WTC11 (cell line): ENCODE data around the gene NCF2. TPM values are rescaled to one million over a fixed set of nuclear protein-coding genes. Genes with fewer than 3 reads are reported as not detected.

Source experiments
- ATAC-seq: fragments of 200-7000 bp; cut with Tn5 transposase; 2 replicates; pipeline ENCODE4 v1.10.0; 2021; ENCODE audit warnings: mild to moderate bottlenecking, moderate library complexity
- CTCF ChIA-PET: fragments of 300-600 bp; sonication (Branson Sonifier 250); formaldehyde crosslinking; loops from one replicate; lab custom pipeline; 2021; ENCODE audit warnings: antibody characterized with exemption; lab: Charles Lee
- POLR2A ChIA-PET: fragments of 350-600 bp; sonication (Branson Sonifier 250); formaldehyde crosslinking; loops from one replicate; lab custom pipeline; 2021; ENCODE audit warnings: antibody characterized with exemption; lab: Charles Lee
- DNase-seq: peaks from one replicate; pipeline ENCODE4 v3.0.0; 2021; ENCODE audit warnings: low spot score
- H3K27ac Mint-ChIP-seq: 2 replicates; pipeline ENCODE4 v1.8.0; 2021; ENCODE audit warnings: mixed read lengths
- H3K27me3 Mint-ChIP-seq: 2 replicates; pipeline ENCODE4 v1.8.0; 2021; ENCODE audit warnings: low read depth, mild to moderate bottlenecking, moderate library complexity, mixed read lengths
- H3K36me3 Mint-ChIP-seq: 2 replicates; pipeline ENCODE4 v1.8.0; 2021; ENCODE audit warnings: mixed read lengths
- H3K4me1 Mint-ChIP-seq: 2 replicates; pipeline ENCODE4 v1.8.0; 2022; ENCODE audit warnings: mixed read lengths
- H3K4me3 Mint-ChIP-seq: 2 replicates; pipeline ENCODE4 v1.8.0; 2021; ENCODE audit warnings: mild to moderate bottlenecking, moderate library complexity, mixed read lengths
- H3K9me3 Mint-ChIP-seq: 2 replicates; pipeline ENCODE4 v1.8.0; 2021; ENCODE audit warnings: mixed read lengths
- CBFB ChIP-seq: sonication (generic); formaldehyde crosslinking; IDR thresholded peaks from 2 replicates; pipeline ENCODE4 v1.8.1; 2022; ENCODE audit warnings: mild to moderate bottlenecking, low read depth, missing genetic modification reagents
- CREB1 ChIP-seq: sonication (generic); formaldehyde crosslinking; IDR thresholded peaks from 2 replicates; pipeline ENCODE4 v1.8.0; 2023; ENCODE audit warnings: mild to moderate bottlenecking, missing genetic modification reagents
- CTCF ChIP-seq: fragments of 200-600 bp; IDR thresholded peaks from 2 replicates; pipeline ENCODE4 v1.8.0; 2022; ENCODE audit warnings: antibody characterized with exemption
- ELF4 ChIP-seq: sonication (generic); formaldehyde crosslinking; IDR thresholded peaks from 2 replicates; pipeline ENCODE4 v1.8.1; 2022; ENCODE audit warnings: low read depth, mild to moderate bottlenecking, moderate library complexity, missing genetic modification reagents
- FOXK1 ChIP-seq: sonication (generic); formaldehyde crosslinking; IDR thresholded peaks from 2 replicates; pipeline ENCODE4 v1.8.0; 2022; ENCODE audit warnings: mild to moderate bottlenecking, moderate library complexity, missing genetic modification reagents
- GRHL2 ChIP-seq: fragments of 250-450 bp; sonication (Bioruptor Pico); IDR thresholded peaks from 2 replicates; pipeline ENCODE4 v1.8.0; 2022; ENCODE audit warnings: mild to moderate bottlenecking, moderate library complexity; ENCODE audit not compliant: insufficient replicate concordance, severe bottlenecking
- HMGA2 ChIP-seq: fragments of 250-450 bp; sonication (Bioruptor Pico); IDR thresholded peaks from 2 replicates; pipeline ENCODE4 v1.4.0; 2021; ENCODE audit warnings: mild to moderate bottlenecking, moderate library complexity
- IRF1 ChIP-seq: sonication (generic); formaldehyde crosslinking; IDR thresholded peaks from 2 replicates; pipeline ENCODE4 v1.8.0; 2023; ENCODE audit warnings: missing genetic modification reagents
- MXD4 ChIP-seq: fragments of 250-450 bp; sonication (Bioruptor Pico); IDR thresholded peaks from 2 replicates; pipeline ENCODE4 v1.8.0; 2021; ENCODE audit warnings: mild to moderate bottlenecking, moderate library complexity, borderline replicate concordance
- MYBL2 ChIP-seq: sonication (generic); formaldehyde crosslinking; IDR thresholded peaks from 2 replicates; pipeline ENCODE4 v1.8.1; 2023; ENCODE audit warnings: mild to moderate bottlenecking, moderate library complexity, missing genetic modification reagents
- NR2C2 ChIP-seq: sonication (generic); formaldehyde crosslinking; IDR thresholded peaks from 2 replicates; pipeline ENCODE4 v1.8.0; 2022; ENCODE audit warnings: mild to moderate bottlenecking, missing genetic modification reagents
- TP53 ChIP-seq: sonication (generic); formaldehyde crosslinking; IDR thresholded peaks from 2 replicates; pipeline ENCODE4 v1.8.1; 2023; ENCODE audit warnings: mild to moderate bottlenecking, missing genetic modification reagents
- ZMAT4 ChIP-seq: fragments of 250-450 bp; sonication (Bioruptor Pico); IDR thresholded peaks from 2 replicates; pipeline ENCODE4 v1.9.0; 2021; ENCODE audit warnings: mild to moderate bottlenecking
- ZNF219 ChIP-seq: sonication (generic); formaldehyde crosslinking; IDR thresholded peaks from 2 replicates; pipeline ENCODE4 v1.8.0; 2023; ENCODE audit warnings: missing genetic modification reagents, mild to moderate bottlenecking, borderline replicate concordance
- ZNF423 ChIP-seq: fragments of 250-450 bp; sonication (Bioruptor Pico); IDR thresholded peaks from 2 replicates; pipeline ENCODE4 v2.1.2; 2022; ENCODE audit warnings: mild to moderate bottlenecking, moderate library complexity
- total RNA-seq: library from RNA; stranded (reverse); gene quantifications from 3 replicates; pipeline ENCODE4 v1.2.3, GENCODE V29; 2021
- TF ChIP-seq, protein P1 (sequence below): sonication (generic); formaldehyde crosslinking; IDR thresholded peaks from 2 replicates; pipeline ENCODE4 v1.8.1; 2022; ENCODE audit warnings: mild to moderate bottlenecking, missing genetic modification reagents, moderate library complexity, borderline replicate concordance
- TF ChIP-seq, protein P2 (sequence below): sonication (generic); formaldehyde crosslinking; IDR thresholded peaks from 2 replicates; pipeline ENCODE4 v1.8.0; 2023; ENCODE audit warnings: missing genetic modification reagents, mild to moderate bottlenecking, borderline replicate concordance
- TF ChIP-seq, protein P3 (sequence below): sonication (generic); formaldehyde crosslinking; IDR thresholded peaks from 2 replicates; pipeline ENCODE4 v1.8.1; 2023; ENCODE audit warnings: mild to moderate bottlenecking, missing genetic modification reagents, moderate library complexity
- TF ChIP-seq, protein P4 (sequence below): fragments of 250-450 bp; sonication (Bioruptor Pico); IDR thresholded peaks from 2 replicates; pipeline ENCODE4 v1.9.0; 2021; ENCODE audit warnings: mild to moderate bottlenecking

NCF2 gene
- total RNA-seq, 1 experiment from 2014 or later = 0.52 TPM

- TF ChIP-seq CTCF = no peak
Observed at GRCh38 chr1:183552891-183553290, 37.4 kb downstream of the NCF2 start (continued).

GRCh38 chr1:183552441-183552840, 37.8 kb downstream of the NCF2 start:
- H3K4me1 Mint-ChIP-seq = peaks cover 5% of the 10 kb centered on the region
- no peak for ATAC-seq
- no peak overlapping the region for H3K27ac Mint-ChIP-seq
- peaks cover 53% of the 10 kb centered on the region for H3K36me3 Mint-ChIP-seq
- no peaks in the 10 kb centered on the region for H3K27me3 Mint-ChIP-seq
- no peak overlapping the region for H3K4me3 Mint-ChIP-seq
- ChIA-PET CTCF (no interaction called here), POLR2A (no interaction called here)
- H3K9me3 Mint-ChIP-seq = no peaks in the 10 kb centered on the region
- no peak for DNase-seq
- TF ChIP-seq ZMAT4 (CRISPR knock-in tag) (no peak), TP53 (CRISPR knock-in tag) (no peak), ZNF219 (CRISPR knock-in tag) (no peak), HMGA2 (CRISPR knock-in tag) (no peak), MYBL2 (no peak), CREB1 (CRISPR knock-in tag) (no peak), ZNF423 (CRISPR knock-in tag) (no peak), IRF1 (CRISPR knock-in tag) (no peak), FOXK1 (CRISPR knock-in tag) (no peak), CBFB (CRISPR knock-in tag) (no peak)
- TF ChIP-seq, protein P1, sequence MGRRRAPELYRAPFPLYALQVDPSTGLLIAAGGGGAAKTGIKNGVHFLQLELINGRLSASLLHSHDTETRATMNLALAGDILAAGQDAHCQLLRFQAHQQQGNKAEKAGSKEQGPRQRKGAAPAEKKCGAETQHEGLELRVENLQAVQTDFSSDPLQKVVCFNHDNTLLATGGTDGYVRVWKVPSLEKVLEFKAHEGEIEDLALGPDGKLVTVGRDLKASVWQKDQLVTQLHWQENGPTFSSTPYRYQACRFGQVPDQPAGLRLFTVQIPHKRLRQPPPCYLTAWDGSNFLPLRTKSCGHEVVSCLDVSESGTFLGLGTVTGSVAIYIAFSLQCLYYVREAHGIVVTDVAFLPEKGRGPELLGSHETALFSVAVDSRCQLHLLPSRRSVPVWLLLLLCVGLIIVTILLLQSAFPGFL = no peak

- no peak for ATAC-seq
- Mint-ChIP-seq H3K9me3 (no peaks in the 10 kb centered on the region), H3K27ac (no peak overlapping the region), H3K27me3 (no peaks in the 10 kb centered on the region), H3K36me3 (peaks cover 57% of the 10 kb centered on the region), H3K4me1 (peaks cover 10% of the 10 kb centered on the region), H3K4me3 (no peak overlapping the region)
- ChIA-PET CTCF (no interaction called here), POLR2A (no interaction called here)
- DNase-seq = no peak
- TF ChIP-seq, protein P2, sequence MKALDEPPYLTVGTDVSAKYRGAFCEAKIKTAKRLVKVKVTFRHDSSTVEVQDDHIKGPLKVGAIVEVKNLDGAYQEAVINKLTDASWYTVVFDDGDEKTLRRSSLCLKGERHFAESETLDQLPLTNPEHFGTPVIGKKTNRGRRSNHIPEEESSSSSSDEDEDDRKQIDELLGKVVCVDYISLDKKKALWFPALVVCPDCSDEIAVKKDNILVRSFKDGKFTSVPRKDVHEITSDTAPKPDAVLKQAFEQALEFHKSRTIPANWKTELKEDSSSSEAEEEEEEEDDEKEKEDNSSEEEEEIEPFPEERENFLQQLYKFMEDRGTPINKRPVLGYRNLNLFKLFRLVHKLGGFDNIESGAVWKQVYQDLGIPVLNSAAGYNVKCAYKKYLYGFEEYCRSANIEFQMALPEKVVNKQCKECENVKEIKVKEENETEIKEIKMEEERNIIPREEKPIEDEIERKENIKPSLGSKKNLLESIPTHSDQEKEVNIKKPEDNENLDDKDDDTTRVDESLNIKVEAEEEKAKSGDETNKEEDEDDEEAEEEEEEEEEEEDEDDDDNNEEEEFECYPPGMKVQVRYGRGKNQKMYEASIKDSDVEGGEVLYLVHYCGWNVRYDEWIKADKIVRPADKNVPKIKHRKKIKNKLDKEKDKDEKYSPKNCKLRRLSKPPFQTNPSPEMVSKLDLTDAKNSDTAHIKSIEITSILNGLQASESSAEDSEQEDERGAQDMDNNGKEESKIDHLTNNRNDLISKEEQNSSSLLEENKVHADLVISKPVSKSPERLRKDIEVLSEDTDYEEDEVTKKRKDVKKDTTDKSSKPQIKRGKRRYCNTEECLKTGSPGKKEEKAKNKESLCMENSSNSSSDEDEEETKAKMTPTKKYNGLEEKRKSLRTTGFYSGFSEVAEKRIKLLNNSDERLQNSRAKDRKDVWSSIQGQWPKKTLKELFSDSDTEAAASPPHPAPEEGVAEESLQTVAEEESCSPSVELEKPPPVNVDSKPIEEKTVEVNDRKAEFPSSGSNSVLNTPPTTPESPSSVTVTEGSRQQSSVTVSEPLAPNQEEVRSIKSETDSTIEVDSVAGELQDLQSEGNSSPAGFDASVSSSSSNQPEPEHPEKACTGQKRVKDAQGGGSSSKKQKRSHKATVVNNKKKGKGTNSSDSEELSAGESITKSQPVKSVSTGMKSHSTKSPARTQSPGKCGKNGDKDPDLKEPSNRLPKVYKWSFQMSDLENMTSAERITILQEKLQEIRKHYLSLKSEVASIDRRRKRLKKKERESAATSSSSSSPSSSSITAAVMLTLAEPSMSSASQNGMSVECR (CRISPR knock-in tag) = no peak
- TF ChIP-seq, protein P3, sequence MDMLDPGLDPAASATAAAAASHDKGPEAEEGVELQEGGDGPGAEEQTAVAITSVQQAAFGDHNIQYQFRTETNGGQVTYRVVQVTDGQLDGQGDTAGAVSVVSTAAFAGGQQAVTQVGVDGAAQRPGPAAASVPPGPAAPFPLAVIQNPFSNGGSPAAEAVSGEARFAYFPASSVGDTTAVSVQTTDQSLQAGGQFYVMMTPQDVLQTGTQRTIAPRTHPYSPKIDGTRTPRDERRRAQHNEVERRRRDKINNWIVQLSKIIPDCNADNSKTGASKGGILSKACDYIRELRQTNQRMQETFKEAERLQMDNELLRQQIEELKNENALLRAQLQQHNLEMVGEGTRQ = no peak
- no peak for TF ChIP-seq ELF4 (CRISPR knock-in tag)
- no peak for TF ChIP-seq HMGA2 (CRISPR knock-in tag)
- TF ChIP-seq GRHL2 (CRISPR knock-in tag) = no peak
- no peak for TF ChIP-seq NR2C2
- no peak for TF ChIP-seq MXD4
- TF ChIP-seq, protein P4, sequence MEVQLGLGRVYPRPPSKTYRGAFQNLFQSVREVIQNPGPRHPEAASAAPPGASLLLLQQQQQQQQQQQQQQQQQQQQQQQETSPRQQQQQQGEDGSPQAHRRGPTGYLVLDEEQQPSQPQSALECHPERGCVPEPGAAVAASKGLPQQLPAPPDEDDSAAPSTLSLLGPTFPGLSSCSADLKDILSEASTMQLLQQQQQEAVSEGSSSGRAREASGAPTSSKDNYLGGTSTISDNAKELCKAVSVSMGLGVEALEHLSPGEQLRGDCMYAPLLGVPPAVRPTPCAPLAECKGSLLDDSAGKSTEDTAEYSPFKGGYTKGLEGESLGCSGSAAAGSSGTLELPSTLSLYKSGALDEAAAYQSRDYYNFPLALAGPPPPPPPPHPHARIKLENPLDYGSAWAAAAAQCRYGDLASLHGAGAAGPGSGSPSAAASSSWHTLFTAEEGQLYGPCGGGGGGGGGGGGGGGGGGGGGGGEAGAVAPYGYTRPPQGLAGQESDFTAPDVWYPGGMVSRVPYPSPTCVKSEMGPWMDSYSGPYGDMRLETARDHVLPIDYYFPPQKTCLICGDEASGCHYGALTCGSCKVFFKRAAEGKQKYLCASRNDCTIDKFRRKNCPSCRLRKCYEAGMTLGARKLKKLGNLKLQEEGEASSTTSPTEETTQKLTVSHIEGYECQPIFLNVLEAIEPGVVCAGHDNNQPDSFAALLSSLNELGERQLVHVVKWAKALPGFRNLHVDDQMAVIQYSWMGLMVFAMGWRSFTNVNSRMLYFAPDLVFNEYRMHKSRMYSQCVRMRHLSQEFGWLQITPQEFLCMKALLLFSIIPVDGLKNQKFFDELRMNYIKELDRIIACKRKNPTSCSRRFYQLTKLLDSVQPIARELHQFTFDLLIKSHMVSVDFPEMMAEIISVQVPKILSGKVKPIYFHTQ (CRISPR knock-in tag) = no peak
Observed at GRCh38 chr1:183551924-183552323, 38.3 kb downstream of the NCF2 start.
